PC-3 (cell line): ENCODE results near the gene LAMA3. TPM values are rescaled to one million over a fixed set of nuclear protein-coding genes. Genes with fewer than 3 reads are reported as not detected.

ENCODE experiments used
- ATAC-seq: fragments of 200-7000 bp; cut with Tn5 transposase; 2 replicates; pipeline ENCODE4 v1.9.1; 2020; ENCODE audit warnings: mild to moderate bottlenecking, moderate library complexity
- BruUV-seq: library from RNA; stranded (reverse); fragments of 400-500 nt; replicated peaks from 2 replicates; lab custom pipeline; 2021; lab: Mats Ljungman, UMichigan
- CTCF ChIA-PET: fragments of 300-600 bp; sonication (Branson Sonifier 250); formaldehyde crosslinking; loops from one replicate; lab custom pipeline; 2022; ENCODE audit warnings: antibody characterized with exemption; lab: Charles Lee
- POLR2A ChIA-PET: fragments of 300-600 bp; sonication (Branson Sonifier 250); formaldehyde crosslinking; loops from one replicate; lab custom pipeline; 2022; ENCODE audit warnings: antibody characterized with exemption; ENCODE audit not compliant: unreplicated experiment; lab: Charles Lee
- DNase-seq: peaks from one replicate; pipeline ENCODE4 v3.0.0-alpha.2; 2015
- H2AFZ ChIP-seq: fragments of 300-600 bp; sonication (generic); 2 replicates; pipeline ENCODE4 v1.6.0; 2016; ENCODE audit warnings: antibody characterized with exemption, low read length
- H3F3A ChIP-seq: fragments of 300-600 bp; sonication (generic); one replicate; pipeline ENCODE4 v1.6.0; 2017; ENCODE audit warnings: antibody characterized with exemption, low read length, control low read depth, mild to moderate bottlenecking; ENCODE audit not compliant: unreplicated experiment
- H3K27ac ChIP-seq: fragments of 300-600 bp; sonication (generic); 2 replicates; pipeline ENCODE4 v1.5.1; 2016; ENCODE audit warnings: mild to moderate bottlenecking, low read length
- H3K27me3 ChIP-seq: fragments of 300-600 bp; sonication (generic); 2 replicates; pipeline ENCODE4 v1.6.1; 2016; ENCODE audit warnings: low read length, mixed read lengths
- H3K36me3 ChIP-seq: fragments of 300-600 bp; sonication (generic); 2 replicates; pipeline ENCODE4 v1.6.1; 2016; ENCODE audit warnings: low read depth, mixed run types, low read length, mixed read lengths
- H3K4me1 ChIP-seq: fragments of 300-600 bp; sonication (generic); 2 replicates; pipeline ENCODE4 v1.5.1; 2016; ENCODE audit warnings: low read length; ENCODE audit not compliant: insufficient read depth
- H3K4me2 ChIP-seq: fragments of 300-600 bp; sonication (generic); 2 replicates; pipeline ENCODE4 v1.6.0; 2016; ENCODE audit warnings: low read length
- H3K4me3 ChIP-seq: fragments of 300-600 bp; sonication (generic); 2 replicates; pipeline ENCODE4 v1.5.1; 2016; ENCODE audit warnings: mild to moderate bottlenecking, low read length, mixed read lengths
- H3K79me2 ChIP-seq: fragments of 300-600 bp; sonication (generic); 2 replicates; pipeline ENCODE4 v1.6.1; 2017; ENCODE audit warnings: low read length, mixed read lengths
- H3K9ac ChIP-seq: fragments of 300-600 bp; sonication (generic); 2 replicates; pipeline ENCODE4 v1.6.0; 2016; ENCODE audit warnings: mild to moderate bottlenecking, low read length
- H3K9me2 ChIP-seq: fragments of 300-600 bp; sonication (generic); replicated peaks from 2 replicates; pipeline ENCODE4 v1.6.1; 2016; ENCODE audit warnings: mixed run types, low read length, mixed read lengths
- H3K9me3 ChIP-seq: fragments of 300-600 bp; sonication (generic); 2 replicates; pipeline ENCODE4 v1.6.1; 2016; ENCODE audit warnings: low read length, mixed read lengths
- H4K20me1 ChIP-seq: fragments of 300-600 bp; sonication (generic); 2 replicates; pipeline ENCODE4 v1.6.1; 2016; ENCODE audit warnings: low read length, mixed read lengths
- CTCF ChIP-seq: fragments of 300-600 bp; sonication (generic); conservative IDR thresholded peaks from 2 replicates; pipeline ENCODE4 v1.5.1; 2017; ENCODE audit warnings: antibody characterized with exemption, low read depth, mild to moderate bottlenecking, low read length
- EZH2 ChIP-seq: fragments of 300-600 bp; sonication (generic); IDR thresholded peaks from one replicate; pipeline ENCODE4 v1.6.1; 2017; ENCODE audit warnings: antibody characterized with exemption, mild to moderate bottlenecking, low read length; ENCODE audit not compliant: unreplicated experiment
- EZH2phosphoT487 ChIP-seq: fragments of 300-600 bp; sonication (generic); IDR thresholded peaks from 2 replicates; pipeline ENCODE4 v1.6.1; 2018; ENCODE audit warnings: mild to moderate bottlenecking, antibody characterized with exemption, low read length, borderline replicate concordance
- intact Hi-C: fragments of 100-400 bp; cut with micrococcal nuclease; formaldehyde crosslinking; loops from 2 replicates; pipeline ENCODE4 v1.9.0; 2023
- total RNA-seq: library from RNA; depleted of rRNA; stranded (reverse); fragments of >200 nt; gene quantifications from 2 replicates; pipeline ENCODE4 v1.2.3, GENCODE V29; 2014

Gene LAMA3
- total RNA-seq, 1 experiment from 2014 or later = 224 TPM

GRCh38 chr18:23992089-23992940, 303.1 kb downstream of the LAMA3 start:
- Histone ChIP-seq H4K20me1 (no peaks in the 10 kb centered on the region), H3K27ac (peak overlapping the region; percentile 82), H3K9ac (peak overlapping the region; percentile 41; the same call in 1 of the 2 replicates), H3K4me3 (no peak overlapping the region), H3K79me2 (no peaks in the 10 kb centered on the region), H3K27me3 (no peaks in the 10 kb centered on the region), H3K4me1 (peaks cover 58% of the 10 kb centered on the region), H3F3A (peaks cover 3% of the 10 kb centered on the region), H3K9me2 (no peaks in the 10 kb centered on the region), H3K4me2 (peak overlapping the region; percentile 61), H2AFZ (peak overlapping the region; percentile 33; the same call in 1 of the 2 replicates), H3K36me3 (no peaks in the 10 kb centered on the region), H3K9me3 (no peaks in the 10 kb centered on the region)
- ChIA-PET CTCF (no interaction called here), POLR2A (no interaction called here)
- BruUV-seq = no TSS peak
- intact Hi-C loops = loop anchor here (5.0 to 10.0 kb wide), 2 partner anchors 35 to 128 kb away; no protein-coding TSS in a partner anchor
- ATAC-seq = peak; percentile 79
- peak; percentile 91 for DNase-seq
- TF ChIP-seq EZH2phosphoT487 (no peak), CTCF (no peak), EZH2 (no peak)

- CTCF ChIA-PET = no interaction called here
- Histone ChIP-seq H3K4me1 (peaks cover 60% of the 10 kb centered on the region), H3F3A (no peaks in the 10 kb centered on the region), H3K9me2 (no peaks in the 10 kb centered on the region), H4K20me1 (no peaks in the 10 kb centered on the region), H3K27me3 (no peaks in the 10 kb centered on the region), H3K4me2 (peak overlapping the region; percentile 61), H3K9ac (peak overlapping the region; percentile 41; the same call in 1 of the 2 replicates), H3K9me3 (no peaks in the 10 kb centered on the region), H2AFZ (no peak overlapping the region), H3K4me3 (no peak overlapping the region), H3K27ac (peak overlapping the region; percentile 82), H3K79me2 (no peaks in the 10 kb centered on the region), H3K36me3 (no peaks in the 10 kb centered on the region)
- intact Hi-C loops = loop anchor here (5.0 to 10.0 kb wide), 2 partner anchors 36 to 128 kb away; no protein-coding TSS in a partner anchor
- BruUV-seq = no TSS peak
- TF ChIP-seq EZH2phosphoT487 (no peak), CTCF (no peak), EZH2 (no peak)
- DNase-seq = no peak
- POLR2A ChIA-PET = no interaction called here
- ATAC-seq = no peak
Measured at GRCh38 chr18:23992941-23993280, 303.7 kb downstream of the LAMA3 start.

- BruUV-seq = TSS peak; percentile 29
- TF ChIP-seq EZH2phosphoT487 (no peak), CTCF (no peak), EZH2 (no peak)
- Histone ChIP-seq H4K20me1 (no peaks in the 10 kb centered on the region), H3K27ac (peak overlapping the region; percentile 87), H3K4me3 (peak overlapping the region; percentile 28; the same call in 1 of the 2 replicates), H3K4me2 (peak overlapping the region; percentile 71), H3K79me2 (no peaks in the 10 kb centered on the region), H3K9me3 (no peaks in the 10 kb centered on the region), H3K9ac (peak overlapping the region; percentile 56), H3K36me3 (no peaks in the 10 kb centered on the region), H3K4me1 (peaks cover 70% of the 10 kb centered on the region), H3K27me3 (no peaks in the 10 kb centered on the region), H3F3A (no peaks in the 10 kb centered on the region), H3K9me2 (no peaks in the 10 kb centered on the region), H2AFZ (peak overlapping the region; percentile 20)
- ChIA-PET POLR2A (no interaction called here), CTCF (no interaction called here)
- intact Hi-C loops = loop anchor here (5.0 to 10.0 kb wide), 2 partner anchors 37 to 130 kb away; no protein-coding TSS in a partner anchor
- ATAC-seq = peak; percentile 61
- peak; percentile 97 for DNase-seq
Measured at GRCh38 chr18:23994361-23994902, 305.2 kb downstream of the LAMA3 start.
